ENCODE results near the gene KCNG2.

KCNG2 gene

GRCh38 chr18:79753391-79753851 is 44.3 kb upstream of the KCNG2 start:
- TF ChIP-seq CTCF (IDR thresholded peaks at IDR 0.05; ENCODE audit: low read depth, low read length): no peak
- Histone ChIP-seq H3K9me3 (ENCODE audit: severe bottlenecking) (no peaks in the 10 kb centered on the region), H3K36me3 (peaks cover 25% of the 10 kb centered on the region), H3K27ac (no peak overlapping the region), H3K4me3 (ENCODE audit: low read depth, low read length) (no peak overlapping the region), H3K27me3 (ENCODE audit: insufficient read depth, low read depth, severe bottlenecking) (no peaks in the 10 kb centered on the region)
- DNase-seq: no peak

GRCh38 chr18:79754022-79754761 is 43.5 kb upstream of the KCNG2 start:
- Histone ChIP-seq H3K36me3 (peaks cover 22% of the 10 kb centered on the region), H3K9me3 (ENCODE audit: severe bottlenecking) (no peaks in the 10 kb centered on the region), H3K4me3 (ENCODE audit: low read depth, low read length) (no peak overlapping the region), H3K27me3 (ENCODE audit: insufficient read depth, low read depth, severe bottlenecking) (no peaks in the 10 kb centered on the region), H3K27ac (no peak overlapping the region)
- TF ChIP-seq CTCF (IDR thresholded peaks at IDR 0.05; ENCODE audit: low read depth, low read length): no peak
- no peak for DNase-seq

- no peak overlapping the region for H3K27ac ChIP-seq
- H3K36me3 ChIP-seq: peaks cover 22% of the 10 kb centered on the region
- H3K9me3 ChIP-seq (ENCODE audit: severe bottlenecking): peaks cover 2% of the 10 kb centered on the region
- no peak for DNase-seq
- H3K4me3 ChIP-seq (ENCODE audit: low read depth, low read length): no peak overlapping the region
- H3K27me3 ChIP-seq (ENCODE audit: insufficient read depth, low read depth, severe bottlenecking): no peaks in the 10 kb centered on the region
- no peak for TF ChIP-seq CTCF (IDR thresholded peaks at IDR 0.05; ENCODE audit: low read depth, low read length)
Measured at GRCh38 chr18:79754831-79755351, 42.8 kb upstream of the KCNG2 start.

- H3K9me3 ChIP-seq (ENCODE audit: severe bottlenecking): peaks cover 5% of the 10 kb centered on the region
- H3K4me3 ChIP-seq (ENCODE audit: low read depth, low read length): no peak overlapping the region
- DNase-seq: no peak
- H3K27ac ChIP-seq: no peak overlapping the region
- H3K36me3 ChIP-seq: peaks cover 22% of the 10 kb centered on the region
- TF ChIP-seq CTCF (IDR thresholded peaks at IDR 0.05; ENCODE audit: low read depth, low read length): no peak
- no peaks in the 10 kb centered on the region for H3K27me3 ChIP-seq (ENCODE audit: insufficient read depth, low read depth, severe bottlenecking)
Measured at GRCh38 chr18:79755496-79756142, 42.1 kb upstream of the KCNG2 start.

GRCh38 chr18:79756143-79756500 is 41.6 kb upstream of the KCNG2 start:
- Histone ChIP-seq H3K27ac (no peak overlapping the region), H3K4me3 (ENCODE audit: low read depth, low read length) (no peak overlapping the region)

More at GRCh38 chr18:79756143-79756500, 41.6 kb upstream of the KCNG2 start:
- no peak for TF ChIP-seq CTCF (IDR thresholded peaks at IDR 0.05; ENCODE audit: low read depth, low read length)
- DNase-seq: no peak
- Histone ChIP-seq H3K27me3 (ENCODE audit: insufficient read depth, low read depth, severe bottlenecking) (no peaks in the 10 kb centered on the region), H3K36me3 (peaks cover 22% of the 10 kb centered on the region), H3K9me3 (ENCODE audit: severe bottlenecking) (peaks cover 5% of the 10 kb centered on the region)

All from WERI-Rb-1 (cell line).